GM18858 (cell line): Measurements from ENCODE around the gene ANKK1.

Experiments
- ATAC-seq: cut with Tn5 transposase; IDR thresholded peaks from one replicate; pipeline ENCODE4 v1.9.1; 2021; ENCODE audit not compliant: unreplicated experiment

ANKK1 gene

DNA sequence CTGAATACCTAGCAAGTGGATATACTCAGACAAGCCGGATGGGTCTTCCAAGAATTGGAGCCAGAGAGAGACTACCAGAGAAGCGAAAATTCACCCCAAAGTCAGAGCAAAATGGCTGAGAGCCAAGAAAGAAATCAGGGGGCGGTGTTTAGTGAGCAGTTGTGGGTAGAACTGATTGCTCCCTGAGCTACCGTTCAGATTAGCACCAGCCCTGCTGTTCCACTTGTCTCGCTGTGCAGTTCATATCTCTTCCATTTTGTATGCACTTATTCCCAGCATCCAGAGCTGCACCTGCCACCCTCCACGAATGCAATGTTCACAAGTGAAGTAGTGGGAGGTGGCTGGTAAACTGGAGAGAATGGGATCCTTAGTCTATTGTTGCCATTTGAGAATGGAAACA is 62.2 kb downstream of the ANKK1 start:
- ATAC-seq: no peak
